ENCODE data around the gene TRIM17. TPM values are rescaled to one million over a fixed set of nuclear protein-coding genes. Genes with fewer than 3 reads are reported as not detected.

Gene TRIM17
- total RNA-seq, 2 experiments from 2014 or later, result 0.73 to 0.96 TPM

- H3K27ac ChIP-seq (ENCODE audit: low read depth in 1 of 2, low read length in 2 of 2), result no peak overlapping the region
- ChIA-PET CTCF (no interaction called here), POLR2A (interaction anchor here (1.1 kb wide), 1 partner anchor 40 kb away, joined by 3 read pairs; no protein-coding TSS in a partner anchor)
- H3K36me3 ChIP-seq (ENCODE audit: insufficient read depth, low read length), result no peaks in the 10 kb centered on the region
- ATAC-seq (ENCODE audit: poor library complexity) (no peak), DNase-seq (no peak)
- no peak for TF ChIP-seq CTCF (IDR thresholded peaks at IDR 0.05)
- H3K27me3 Mint-ChIP-seq, result peaks cover 53% of the 10 kb centered on the region
- H3K36me3 Mint-ChIP-seq (ENCODE audit: low read depth), result no peaks in the 10 kb centered on the region
- peaks cover 0 to 4% of the 10 kb centered on the region in 2 experiments for H3K9me3 ChIP-seq (ENCODE audit: control insufficient read depth in 1 of 2, insufficient read depth in 1 of 2, low read length in 2 of 2)
- H3K4me3 ChIP-seq (ENCODE audit: low read length), result no peak overlapping the region
- H3K9me3 Mint-ChIP-seq, result no peaks in the 10 kb centered on the region
- peaks cover 13% of the 10 kb centered on the region for H3K4me1 Mint-ChIP-seq (ENCODE audit: low read depth)
- no peak overlapping the region for H3K27ac Mint-ChIP-seq
- intact Hi-C loops (cut with DNase I, micrococcal nuclease), result no loop called here
- peaks cover 17 to 24% of the 10 kb centered on the region in 2 experiments for H3K27me3 ChIP-seq (ENCODE audit: control insufficient read depth in 1 of 2, insufficient read depth in 2 of 2, low read length in 2 of 2)
- no peak overlapping the region for H3K4me3 Mint-ChIP-seq
- H3K4me1 ChIP-seq (ENCODE audit: insufficient read depth, low read length), result peaks cover 15% of the 10 kb centered on the region
Measured at GRCh38 chr1:228448372-228448771, 31.7 kb upstream of the TRIM17 start.

- Histone ChIP-seq H3K4me3 (ENCODE audit: low read length) (no peak overlapping the region), H3K36me3 (ENCODE audit: insufficient read depth, low read length) (no peaks in the 10 kb centered on the region), H3K27ac (ENCODE audit: low read depth in 1 of 2, low read length in 2 of 2) (no peak overlapping the region), H3K9me3 (ENCODE audit: control insufficient read depth in 1 of 2, insufficient read depth in 1 of 2, low read length in 2 of 2) (peaks cover 0 to 4% of the 10 kb centered on the region in 2 experiments), H3K4me1 (ENCODE audit: insufficient read depth, low read length) (peaks cover 15% of the 10 kb centered on the region), H3K27me3 (ENCODE audit: control insufficient read depth in 1 of 2, insufficient read depth in 2 of 2, low read length in 2 of 2) (peaks cover 18 to 37% of the 10 kb centered on the region in 2 experiments)
- Mint-ChIP-seq H3K27me3 (peaks cover 68% of the 10 kb centered on the region), H3K4me3 (peak overlapping the region; percentile 56), H3K9me3 (no peaks in the 10 kb centered on the region), H3K27ac (no peak overlapping the region), H3K36me3 (ENCODE audit: low read depth) (no peaks in the 10 kb centered on the region), H3K4me1 (ENCODE audit: low read depth) (peaks cover 9% of the 10 kb centered on the region)
- ATAC-seq (ENCODE audit: poor library complexity) (no peak), DNase-seq (no peak)
- CTCF ChIA-PET, result no interaction called here
- intact Hi-C loops (cut with DNase I, micrococcal nuclease), result no loop called here
- TF ChIP-seq CTCF (IDR thresholded peaks at IDR 0.05), result no peak
- POLR2A ChIA-PET, result interaction anchor here (0.6 to 1.4 kb wide), 2 partner anchors 11 to 383 kb away, joined by 3 to 9 read pairs; a partner anchor contains a TSS
Measured at GRCh38 chr1:228446852-228447251, 30.2 kb upstream of the TRIM17 start.

GRCh38 chr1:228445843-228446650 lies 29.4 kb upstream of the TRIM17 start:
- Histone ChIP-seq H3K36me3 (ENCODE audit: insufficient read depth, low read length) (no peaks in the 10 kb centered on the region), H3K9me3 (ENCODE audit: control insufficient read depth in 1 of 2, insufficient read depth in 1 of 2, low read length in 2 of 2) (peaks cover 0 to 4% of the 10 kb centered on the region in 2 experiments), H3K27ac (ENCODE audit: low read depth in 1 of 2, low read length in 2 of 2) (no peak overlapping the region), H3K4me1 (ENCODE audit: insufficient read depth, low read length) (peaks cover 15% of the 10 kb centered on the region), H3K27me3 (ENCODE audit: control insufficient read depth in 1 of 2, insufficient read depth in 2 of 2, low read length in 2 of 2) (peaks cover 18 to 37% of the 10 kb centered on the region in 2 experiments), H3K4me3 (ENCODE audit: low read length) (peak overlapping the region; percentile 53)
- DNase-seq (peak in 8 of 14 experiments; percentile 5 to 69 (median 22)), ATAC-seq (ENCODE audit: poor library complexity) (peak; percentile 78)
- H3K27me3 Mint-ChIP-seq, result peaks cover 76% of the 10 kb centered on the region
- no peaks in the 10 kb centered on the region for H3K9me3 Mint-ChIP-seq
- H3K27ac Mint-ChIP-seq, result no peak overlapping the region
- H3K4me3 Mint-ChIP-seq, result peak overlapping the region; percentile 76
- H3K36me3 Mint-ChIP-seq (ENCODE audit: low read depth), result no peaks in the 10 kb centered on the region
- no peak for TF ChIP-seq CTCF (IDR thresholded peaks at IDR 0.05)
- CTCF ChIA-PET, result no interaction called here
- intact Hi-C loops (cut with DNase I, micrococcal nuclease), result no loop called here
- POLR2A ChIA-PET, result interaction anchor here (0.5 to 1.5 kb wide), 5 partner anchors 12 to 382 kb away, joined by 3 to 9 read pairs (median 3); partner anchors contain the start of genes RNF187 and TRIM11
- H3K4me1 Mint-ChIP-seq (ENCODE audit: low read depth), result peaks cover 9% of the 10 kb centered on the region

Measured in CD4-positive, alpha-beta T cell (primary cell).